Measurements from ENCODE around the gene PRIM1. TPM values are rescaled to one million over a fixed set of nuclear protein-coding genes. Genes with fewer than 3 reads are reported as not detected.
"Not testable (repeated sequence)": the region's sequence is repeated elsewhere in the genome, so short reads cannot be mapped to it uniquely, and the experiment has no call there.

Gene PRIM1
- total RNA-seq, 1 donor from 2014 or later: 166 TPM

DNA sequence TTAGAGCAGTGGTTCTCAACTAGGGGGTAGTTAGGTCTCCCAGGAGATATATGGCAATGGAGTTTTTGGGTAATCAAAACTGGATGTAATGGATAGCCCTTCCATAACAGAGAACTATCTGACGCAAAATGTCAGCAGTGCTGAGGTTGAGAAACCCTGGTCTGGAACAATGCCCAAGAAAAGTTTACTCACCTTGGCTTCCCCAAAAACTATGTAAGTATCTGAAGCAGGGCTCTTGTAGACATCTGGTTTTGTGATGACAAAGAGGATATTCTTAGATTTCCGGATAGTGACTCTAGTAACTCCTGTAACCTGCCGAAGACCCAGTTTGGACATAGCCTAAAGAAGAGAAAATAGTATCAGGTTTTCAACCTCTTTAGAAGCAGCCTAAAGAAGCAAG lies 38.8 kb downstream of the PRIM1 start:
- Histone ChIP-seq H3F3A (ENCODE audit: low read depth) (peaks cover 80% of the 10 kb centered on the region), H3K36me3 (peaks cover 24% of the 10 kb centered on the region), H3K4me1 (no peaks in the 10 kb centered on the region), H3K27me3 (no peaks in the 10 kb centered on the region), H3K4me2 (no peak overlapping the region), H3K27ac (no peak overlapping the region), H3K4me3 (no peak overlapping the region), H3K9ac (no peak overlapping the region), H3K9me3 (ENCODE audit: low read depth) (no peaks in the 10 kb centered on the region), H2AFZ (replicated peaks) (no peak overlapping the region), H3K79me2 (ENCODE audit: low read depth) (peaks cover 37% of the 10 kb centered on the region), H4K20me1 (ENCODE audit: low read depth) (peaks cover 57% of the 10 kb centered on the region)
- Mint-ChIP-seq H3K27me3 (ENCODE audit: insufficient read depth, low read depth) (peaks cover 2% of the 10 kb centered on the region), H3K4me1 (peaks cover 9% of the 10 kb centered on the region), H3K9me3 (no peaks in the 10 kb centered on the region), H3K4me3 (no peak overlapping the region), H3K27ac (no peak overlapping the region), H3K36me3 (peaks cover 48% of the 10 kb centered on the region)
- TF ChIP-seq EZH2phosphoT487 (IDR thresholded peaks at IDR 0.05) (no peak), EZH2 (IDR thresholded peaks at IDR 0.05) (no peak)
- TF ChIP-seq, protein P1, sequence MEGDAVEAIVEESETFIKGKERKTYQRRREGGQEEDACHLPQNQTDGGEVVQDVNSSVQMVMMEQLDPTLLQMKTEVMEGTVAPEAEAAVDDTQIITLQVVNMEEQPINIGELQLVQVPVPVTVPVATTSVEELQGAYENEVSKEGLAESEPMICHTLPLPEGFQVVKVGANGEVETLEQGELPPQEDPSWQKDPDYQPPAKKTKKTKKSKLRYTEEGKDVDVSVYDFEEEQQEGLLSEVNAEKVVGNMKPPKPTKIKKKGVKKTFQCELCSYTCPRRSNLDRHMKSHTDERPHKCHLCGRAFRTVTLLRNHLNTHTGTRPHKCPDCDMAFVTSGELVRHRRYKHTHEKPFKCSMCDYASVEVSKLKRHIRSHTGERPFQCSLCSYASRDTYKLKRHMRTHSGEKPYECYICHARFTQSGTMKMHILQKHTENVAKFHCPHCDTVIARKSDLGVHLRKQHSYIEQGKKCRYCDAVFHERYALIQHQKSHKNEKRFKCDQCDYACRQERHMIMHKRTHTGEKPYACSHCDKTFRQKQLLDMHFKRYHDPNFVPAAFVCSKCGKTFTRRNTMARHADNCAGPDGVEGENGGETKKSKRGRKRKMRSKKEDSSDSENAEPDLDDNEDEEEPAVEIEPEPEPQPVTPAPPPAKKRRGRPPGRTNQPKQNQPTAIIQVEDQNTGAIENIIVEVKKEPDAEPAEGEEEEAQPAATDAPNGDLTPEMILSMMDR (IDR thresholded peaks at IDR 0.05): no peak
- DNase-seq (ENCODE audit: low spot score): no peak

DNA sequence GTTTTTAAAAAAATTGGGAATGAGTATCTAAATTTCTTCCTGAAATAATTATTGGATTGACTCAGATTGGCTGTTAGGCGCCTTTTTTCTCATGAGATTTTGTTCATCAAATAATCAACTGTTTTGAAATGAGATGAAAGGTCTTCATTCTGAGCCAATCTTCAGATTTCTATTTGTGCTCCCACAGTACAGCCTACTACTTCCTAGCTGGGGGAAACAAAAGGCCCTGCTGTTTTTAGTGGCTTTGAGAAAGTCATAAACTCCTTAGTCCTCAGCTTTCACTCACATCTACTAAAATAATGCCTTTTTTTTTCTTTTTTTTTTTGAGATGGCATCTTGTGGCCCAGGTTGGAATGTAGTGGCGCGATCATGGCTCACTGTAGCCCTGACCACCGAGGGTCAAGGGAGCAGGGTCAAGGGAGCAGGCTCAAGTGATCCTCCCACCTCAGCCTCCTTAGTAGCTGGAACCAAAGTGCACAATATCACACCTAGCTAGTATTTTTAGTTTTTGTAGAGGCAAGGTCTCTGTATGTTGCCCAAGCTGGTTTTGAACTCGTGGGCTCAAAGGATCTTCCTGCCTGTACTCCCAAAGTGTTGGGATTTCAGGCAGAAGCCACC lies 42.3 kb downstream of the PRIM1 start:
- DNase-seq (ENCODE audit: low spot score): no peak
- Mint-ChIP-seq H3K27ac (no peak overlapping the region), H3K27me3 (ENCODE audit: insufficient read depth, low read depth) (no peaks in the 10 kb centered on the region), H3K4me1 (no peaks in the 10 kb centered on the region), H3K9me3 (no peaks in the 10 kb centered on the region), H3K36me3 (peaks cover 30% of the 10 kb centered on the region), H3K4me3 (no peak overlapping the region)
- no peaks in the 10 kb centered on the region for H3K27me3 ChIP-seq
- H3K79me2 ChIP-seq (ENCODE audit: low read depth): peaks cover 2% of the 10 kb centered on the region
- H2AFZ ChIP-seq (replicated peaks): no peak overlapping the region
- peaks cover 60% of the 10 kb centered on the region for H3F3A ChIP-seq (ENCODE audit: low read depth)
- TF ChIP-seq, protein P1 (IDR thresholded peaks at IDR 0.05): no peak
- TF ChIP-seq EZH2 (IDR thresholded peaks at IDR 0.05) (no peak), EZH2phosphoT487 (IDR thresholded peaks at IDR 0.05) (no peak)
- peaks cover 24% of the 10 kb centered on the region for H4K20me1 ChIP-seq (ENCODE audit: low read depth)
- H3K9me3 ChIP-seq (ENCODE audit: low read depth): no peaks in the 10 kb centered on the region
- H3K36me3 ChIP-seq: peaks cover 24% of the 10 kb centered on the region
- H3K4me1 ChIP-seq: no peaks in the 10 kb centered on the region
- no peak overlapping the region for H3K27ac ChIP-seq
- H3K4me2 ChIP-seq: no peak overlapping the region
- H3K4me3 ChIP-seq: no peak overlapping the region
- H3K9ac ChIP-seq: no peak overlapping the region

DNA sequence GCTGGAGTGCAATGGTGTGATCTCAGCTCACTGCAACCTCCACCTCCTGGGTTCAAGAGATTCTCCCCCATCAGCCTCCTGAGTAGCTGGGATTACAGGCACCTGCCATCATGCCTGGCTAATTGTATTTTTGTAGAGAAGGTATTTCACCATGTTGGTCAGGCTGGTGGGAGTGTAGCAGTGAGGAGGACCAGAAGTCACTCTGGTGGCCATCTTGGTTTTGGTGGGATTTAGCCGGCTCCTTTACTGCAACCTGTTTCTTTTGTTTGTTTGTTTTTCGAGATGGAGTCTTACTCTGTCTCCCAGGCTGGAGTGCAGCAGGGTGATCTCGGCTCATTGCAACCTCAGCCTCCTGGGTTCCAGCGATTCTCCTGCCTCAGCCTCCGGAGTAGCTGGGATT lies 47.6 kb downstream of the PRIM1 start:
- H3K9ac ChIP-seq; H3K4me2 ChIP-seq; H4K20me1 ChIP-seq (ENCODE audit: low read depth); H3K27me3 ChIP-seq; H3K27me3 Mint-ChIP-seq (ENCODE audit: insufficient read depth, low read depth); DNase-seq (ENCODE audit: low spot score); H3K9me3 Mint-ChIP-seq; H3K36me3 ChIP-seq; H3K27ac Mint-ChIP-seq; H3K4me3 Mint-ChIP-seq; H3K36me3 Mint-ChIP-seq; H3K79me2 ChIP-seq (ENCODE audit: low read depth); H3K4me1 ChIP-seq; H3K4me1 Mint-ChIP-seq; H3K27ac ChIP-seq; H3K4me3 ChIP-seq; H3K9me3 ChIP-seq (ENCODE audit: low read depth): not testable (repeated sequence)
- Histone ChIP-seq H2AFZ (replicated peaks) (peak overlapping the region; percentile 85), H3F3A (ENCODE audit: low read depth) (peaks cover 14% of the 10 kb centered on the region)

DNA sequence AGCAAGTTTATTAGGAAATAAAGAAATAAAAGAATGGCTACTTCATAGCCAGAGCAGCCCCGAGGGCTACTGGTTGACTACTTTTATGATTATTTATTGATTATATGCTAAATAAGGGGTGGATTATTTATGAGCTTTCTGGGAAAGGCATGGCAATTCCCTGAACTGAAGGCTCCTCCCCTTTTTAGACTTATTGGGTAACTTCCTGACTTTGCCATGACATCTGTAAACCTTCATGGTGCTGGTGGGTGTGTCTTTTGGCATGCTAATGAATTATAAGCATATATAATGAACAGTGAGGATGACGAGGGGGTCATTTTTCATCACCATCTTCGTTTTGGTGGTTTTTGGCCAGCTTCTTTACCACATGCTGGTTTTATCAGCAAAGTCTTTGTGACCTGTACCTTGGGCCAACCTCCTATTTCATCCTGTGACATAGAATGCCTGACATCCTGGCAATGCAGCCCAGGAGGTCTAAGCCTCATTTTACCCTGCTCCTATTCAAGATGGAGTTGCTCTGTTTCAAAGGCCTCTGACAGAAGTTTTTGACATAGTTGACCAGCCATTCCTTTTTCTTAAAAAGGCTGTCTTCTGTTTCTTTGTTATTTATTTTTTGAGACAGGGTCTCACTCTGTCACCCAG lies 53.0 kb downstream of the PRIM1 start:
- H3K36me3 Mint-ChIP-seq: no peaks in the 10 kb centered on the region
- Histone ChIP-seq H3F3A (ENCODE audit: low read depth) (peaks cover 10% of the 10 kb centered on the region), H3K4me1 (no peaks in the 10 kb centered on the region), H3K4me2 (no peak overlapping the region), H2AFZ (replicated peaks) (no peak overlapping the region), H3K27me3 (no peaks in the 10 kb centered on the region), H4K20me1 (ENCODE audit: low read depth) (no peaks in the 10 kb centered on the region), H3K9me3 (ENCODE audit: low read depth) (no peaks in the 10 kb centered on the region), H3K27ac (no peak overlapping the region), H3K9ac (no peak overlapping the region), H3K4me3 (no peak overlapping the region), H3K36me3 (no peaks in the 10 kb centered on the region), H3K79me2 (ENCODE audit: low read depth) (no peaks in the 10 kb centered on the region)
- TF ChIP-seq EZH2phosphoT487 (IDR thresholded peaks at IDR 0.05) (no peak), EZH2 (IDR thresholded peaks at IDR 0.05) (no peak)
- TF ChIP-seq, protein P1 (IDR thresholded peaks at IDR 0.05): no peak
- H3K27me3 Mint-ChIP-seq (ENCODE audit: insufficient read depth, low read depth): peaks cover 2% of the 10 kb centered on the region
- no peaks in the 10 kb centered on the region for H3K9me3 Mint-ChIP-seq
- H3K27ac Mint-ChIP-seq: no peak overlapping the region
- DNase-seq (ENCODE audit: low spot score): no peak
- H3K4me1 Mint-ChIP-seq: peaks cover 14% of the 10 kb centered on the region
- no peak overlapping the region for H3K4me3 Mint-ChIP-seq
